SHP77 (cell line): Measurements from ENCODE around the gene DST.

Source experiments
- DNase-seq, 2 experiments: peaks; one replicate each; lab custom pipeline; 2025; lab: John Stamatoyannopoulos, UW

Gene DST

DNA sequence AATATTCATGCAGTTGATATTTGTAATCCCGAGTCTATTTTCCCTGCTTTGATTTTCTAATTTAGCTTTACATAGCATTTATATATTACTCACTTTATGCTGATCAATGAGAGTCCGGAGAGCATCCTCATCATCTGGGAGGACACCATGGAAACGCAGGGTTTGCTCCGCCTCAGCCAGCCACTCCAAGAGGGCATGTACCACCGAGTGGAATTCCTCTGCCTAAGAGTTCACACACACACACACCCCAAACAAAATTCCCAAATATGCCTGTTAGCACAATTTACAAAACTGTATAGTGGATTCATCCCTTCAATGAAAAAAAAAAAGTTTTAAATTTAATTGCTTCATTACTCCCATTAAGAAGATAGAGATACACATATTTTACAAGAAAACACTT is 160.7 kb downstream of the DST start:
- DNase-seq: no peak

DNA sequence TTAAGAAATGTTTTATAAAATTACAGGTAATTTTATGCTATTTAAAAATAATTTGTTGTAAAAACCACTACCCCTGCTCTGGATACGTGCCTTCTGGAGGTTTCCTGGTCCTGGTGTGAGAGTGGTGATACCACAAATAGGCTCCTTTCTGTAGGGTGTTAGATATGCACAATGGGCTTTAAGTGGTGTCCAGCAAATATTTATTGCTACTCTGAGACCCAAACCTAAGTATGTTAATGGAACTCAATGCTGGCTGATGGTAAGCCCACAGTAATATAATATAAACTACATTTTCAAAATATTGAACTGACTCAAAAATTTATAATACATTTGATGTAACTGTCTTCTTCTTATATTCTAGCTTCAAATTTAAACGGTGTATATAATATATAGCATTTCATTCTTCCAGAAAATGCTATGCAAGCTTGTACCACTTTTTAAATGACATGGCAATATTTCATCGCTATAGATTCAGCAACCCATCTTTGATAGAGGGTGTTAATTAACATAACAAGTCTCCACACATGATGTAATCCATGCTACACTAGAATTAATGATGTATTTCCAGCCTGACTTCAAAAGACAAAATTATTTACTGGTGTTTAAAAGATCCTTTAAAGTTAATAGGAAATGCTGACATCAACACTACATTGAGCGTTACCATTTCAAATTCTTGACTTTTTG is 161.9 kb downstream of the DST start:
- no peak for DNase-seq

- DNase-seq: no peak
These were observed 162.4 kb downstream of the DST start for GRCh38 chr6:56480246-56480645.

DNA sequence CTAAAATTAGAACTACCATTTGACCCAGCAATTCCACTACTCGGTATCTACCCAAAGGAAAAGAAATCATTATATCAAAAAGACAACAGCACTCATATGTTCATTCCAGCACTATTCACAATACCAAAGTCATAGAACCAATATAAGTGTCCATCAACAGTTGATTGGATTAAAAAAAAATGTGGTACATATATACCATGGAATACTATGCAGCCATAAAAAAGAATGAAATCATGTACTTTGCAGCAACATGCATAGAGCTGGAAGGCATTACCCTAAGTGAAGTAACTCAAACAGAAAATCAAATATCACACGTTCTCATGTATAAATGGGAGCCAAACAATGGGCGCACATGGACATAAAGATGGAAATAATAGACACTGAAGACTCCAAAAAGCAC is 163.3 kb downstream of the DST start:
- DNase-seq: no peak

DNA sequence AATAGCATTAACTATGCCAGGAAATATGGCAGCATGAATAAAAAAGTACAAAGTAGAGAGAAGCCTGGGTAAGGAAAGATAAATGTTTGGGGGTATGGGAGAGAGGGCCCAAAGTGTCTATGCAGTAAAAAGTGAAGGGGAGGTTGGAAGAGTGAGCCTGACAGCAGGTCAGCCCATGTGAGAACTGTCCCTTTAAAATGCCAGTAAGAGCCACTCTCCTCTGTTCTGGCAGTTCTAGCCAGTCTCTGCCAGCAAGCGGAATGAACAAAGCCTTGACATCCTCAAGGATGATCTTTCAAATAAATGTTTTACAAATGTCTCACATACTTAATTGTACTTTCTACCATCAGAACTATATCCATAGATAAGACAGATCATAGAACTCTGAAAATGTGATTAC is 164.5 kb downstream of the DST start:
- no peak for DNase-seq

GRCh38 chr6:56477241-56477640 is 165.4 kb downstream of the DST start:
- DNase-seq: no peak

GRCh38 chr6:56475736-56476457 is 166.8 kb downstream of the DST start:
- DNase-seq: no peak

- no peak for DNase-seq
These were observed 168.2 kb downstream of the DST start for GRCh38 chr6:56474532-56474931.

- DNase-seq: no peak
These were observed 179.2 kb downstream of the DST start for GRCh38 chr6:56463443-56463842.

- no peak for DNase-seq
These were observed 183.5 kb downstream of the DST start for GRCh38 chr6:56459030-56459805.

- no peak for DNase-seq
These were observed 184.3 kb downstream of the DST start for GRCh38 chr6:56458324-56458884.

DNA sequence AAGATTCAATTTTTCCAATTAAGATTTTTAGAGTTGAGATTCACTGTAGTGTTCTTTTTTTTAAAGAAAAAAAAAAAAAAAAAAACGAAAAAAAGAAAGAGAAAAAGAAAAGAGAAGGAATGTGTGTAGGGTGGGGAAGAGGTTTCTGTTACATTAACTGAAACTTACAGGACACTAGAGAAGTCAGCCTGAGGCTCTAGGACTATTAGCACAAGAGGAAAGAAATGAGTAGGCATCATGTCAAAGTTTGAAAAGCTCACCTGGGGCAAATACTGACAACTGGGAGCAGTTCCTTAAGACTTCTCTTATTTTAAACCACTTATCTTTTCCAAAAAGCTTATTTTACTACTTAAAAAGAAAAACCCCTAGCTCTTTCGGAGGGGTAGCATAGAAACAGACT is 185.9 kb downstream of the DST start:
- DNase-seq: no peak

- DNase-seq: no peak
These were observed 191.6 kb downstream of the DST start for GRCh38 chr6:56450882-56451739.

DNA sequence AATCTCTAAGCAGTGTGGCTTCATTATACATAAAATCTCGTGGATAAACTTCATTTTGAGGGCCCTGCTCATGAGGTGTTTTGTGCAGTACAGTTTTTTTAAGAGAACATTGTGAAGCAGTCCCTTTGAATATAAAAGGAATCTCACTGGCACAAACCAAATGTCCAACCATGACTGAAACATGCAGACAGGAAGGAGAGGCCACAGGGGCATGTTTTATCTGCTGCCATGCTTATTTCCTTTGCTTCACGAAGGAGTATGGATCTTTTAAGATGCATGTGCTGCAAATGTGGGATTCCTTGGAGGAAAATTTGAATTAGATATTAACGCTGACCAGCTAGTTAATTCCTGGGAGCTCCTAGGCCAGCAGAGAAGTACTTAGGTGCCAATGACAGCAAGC is 192.3 kb downstream of the DST start:
- no peak for DNase-seq

DNA sequence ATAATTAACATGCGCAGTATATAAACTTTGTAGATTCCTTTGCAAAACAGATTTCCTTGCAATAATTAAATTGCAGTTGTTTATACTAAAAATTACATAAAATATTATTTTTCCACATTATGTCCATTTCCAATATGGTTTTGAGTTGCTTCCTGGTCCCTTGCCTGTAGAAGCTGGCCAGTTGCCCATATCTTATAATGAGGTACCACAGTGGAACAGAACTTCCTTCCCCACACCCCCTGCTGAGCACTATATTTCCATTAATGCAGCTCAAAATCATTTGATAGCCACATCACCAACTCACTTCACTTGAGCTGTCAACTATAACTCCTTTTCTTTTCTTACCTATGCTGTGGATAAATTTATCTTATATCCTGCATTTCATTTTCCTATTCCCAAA is 194.6 kb downstream of the DST start:
- DNase-seq: no peak

- DNase-seq: no peak
These were observed 196.9 kb downstream of the DST start for GRCh38 chr6:56445818-56446217.

DNA sequence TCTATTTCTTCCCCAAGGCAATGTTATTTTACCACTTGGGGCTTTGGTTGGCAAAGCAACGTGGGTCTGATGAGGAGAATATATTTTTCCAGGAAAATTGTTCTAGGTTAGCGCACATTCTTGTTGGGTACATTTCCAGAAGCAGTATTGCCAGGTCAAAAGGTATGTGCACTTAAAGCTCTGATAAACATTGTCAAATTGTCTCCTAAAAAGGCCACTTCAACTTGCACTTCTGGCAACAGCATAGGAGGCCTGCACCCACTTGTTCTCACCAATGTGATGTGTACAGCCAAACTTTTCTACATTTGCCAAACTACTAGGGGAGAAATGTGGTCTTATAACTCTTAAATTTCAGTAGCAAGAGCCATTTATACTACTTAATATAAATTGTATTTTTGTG is 197.8 kb downstream of the DST start:
- no peak for DNase-seq

DNA sequence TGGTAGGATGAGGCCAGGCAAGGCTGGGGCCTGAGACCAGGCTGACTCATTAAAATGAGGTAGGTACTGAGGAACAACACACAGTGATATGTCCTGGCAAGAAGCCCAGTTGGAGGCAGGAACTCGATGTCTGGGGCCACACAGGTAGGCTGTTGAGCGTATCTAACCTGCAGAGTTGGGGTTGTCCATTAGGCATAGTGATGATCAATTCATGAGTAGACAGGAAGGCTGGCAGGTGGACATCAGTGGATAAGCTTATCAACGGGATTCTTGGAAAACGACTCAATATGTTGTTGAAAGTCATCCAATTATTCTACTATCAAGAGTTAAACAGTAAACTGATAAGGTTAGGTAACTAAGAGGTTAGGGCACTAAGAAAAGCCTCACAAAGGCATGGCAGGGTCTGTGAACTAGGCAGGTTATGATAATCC is 202.1 kb downstream of the DST start:
- peak in 1 of 2 experiments; percentile 2 for DNase-seq

- DNase-seq: no peak
These were observed 205.4 kb downstream of the DST start for GRCh38 chr6:56437171-56437900.

DNA sequence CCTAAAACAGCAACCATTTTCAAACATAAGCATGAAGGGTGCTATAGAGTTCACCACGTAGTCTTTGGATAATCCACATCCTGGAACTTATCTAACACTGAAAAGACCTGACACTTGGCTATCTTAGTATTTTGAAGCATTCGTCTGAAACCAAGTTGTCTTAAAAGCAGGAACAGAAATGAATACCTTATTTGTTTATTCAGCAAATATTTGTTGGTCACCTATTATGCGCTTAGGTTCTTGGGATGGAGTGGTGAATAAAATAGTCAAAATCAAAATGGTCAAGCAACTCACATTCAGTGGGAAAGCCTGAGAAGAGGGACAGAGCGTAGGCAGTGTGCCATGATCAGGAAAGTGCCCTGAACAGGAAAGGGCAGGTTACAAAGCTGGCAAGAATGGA is 206.9 kb downstream of the DST start:
- DNase-seq: no peak

DNA sequence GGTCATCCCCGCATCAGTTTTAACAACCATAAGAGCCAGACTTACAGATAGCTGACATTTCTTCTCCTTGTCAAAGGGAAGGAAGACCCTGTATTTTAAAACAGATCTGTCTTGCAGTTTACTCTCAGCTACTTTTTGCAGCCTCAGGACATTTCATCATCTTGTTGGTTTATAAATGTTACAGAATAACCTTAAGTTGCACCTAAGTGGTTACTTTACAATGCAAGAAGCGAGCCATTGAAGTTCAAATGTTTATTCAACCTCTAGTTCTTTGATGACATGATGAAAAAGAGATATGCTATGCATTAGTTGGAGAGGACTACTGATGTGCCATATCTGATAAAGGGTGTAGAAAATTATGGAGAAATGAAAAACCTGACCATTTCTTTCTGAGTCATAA is 207.4 kb downstream of the DST start:
- DNase-seq: no peak
